Psoas muscle (tissue), 8 donors: ENCODE measurements around the gene PRPF8. TPM values are rescaled to one million over a fixed set of nuclear protein-coding genes. Genes with fewer than 3 reads are reported as not detected.

Source experiments
- ATAC-seq, 4 donors: fragments of 200-7000 bp; cut with Tn5 transposase; one replicate each; pipeline ENCODE4 v1.9.1; 2020; ENCODE audit warnings: moderate library complexity in 3 of 4, mild to moderate bottlenecking in 2 of 4
- DNase-seq, 2 donors: peaks; one replicate each; pipeline ENCODE4 v3.0.0-alpha.2; 2020
- H3K27ac ChIP-seq: fragments of 200-600 bp; one replicate; pipeline ENCODE4 v1.8.0; 2022
- H3K27me3 ChIP-seq, 3 donors: fragments of 200-600 bp in 1 of 3; one replicate each; pipeline versions ENCODE4 v1.6.1 to v1.8.0; 2013 to 2022; ENCODE audit warnings: low read length in 2 of 3, mild to moderate bottlenecking in 2 of 3, moderate library complexity in 1 of 3; ENCODE audit not compliant: insufficient read depth in 3 of 3
- H3K36me3 ChIP-seq, 2 donors: fragments of 200-600 bp in 1 of 2; one replicate each; pipeline versions ENCODE4 v1.6.1 to v1.8.0; 2013 to 2022; ENCODE audit warnings: low read depth in 1 of 2, mild to moderate bottlenecking in 1 of 2, moderate library complexity in 1 of 2; ENCODE audit not compliant: insufficient read depth in 1 of 2
- H3K4me1 ChIP-seq: fragments of 200-600 bp; one replicate; pipeline ENCODE4 v1.8.0; 2022
- H3K4me3 ChIP-seq: fragments of 200-600 bp; one replicate; pipeline ENCODE4 v1.8.0; 2022; ENCODE audit warnings: mild to moderate bottlenecking
- H3K9me3 ChIP-seq: fragments of 200-600 bp; one replicate; pipeline ENCODE4 v1.8.0; 2022
- WGBS, 3 donors: extraction: QIAGEN DNeasy Blood & Tissue Kit; methylation state at CpG; one replicate each; pipeline versions ENCODE4 v1.1.6 to v1.1.7; 2013; 5-methylcytosine and 5-hydroxymethylcytosine counted together
- intact Hi-C, 2 donors: fragments of 100-400 bp; cut with DNase I; formaldehyde crosslinking; loops; one replicate each; pipeline versions ENCODE4 v1.11.0 to v1.14.2; 2022
- polyA plus RNA-seq, 3 donors: library from polyadenylated mRNA; stranded (reverse); fragments of 200-250 nt; gene quantifications; one replicate each; pipeline ENCODE4 v1.2.3, GENCODE V29; 2013
- total RNA-seq, 4 donors: library from RNA; stranded (reverse); fragmentation: NEBNext Ultra II Directional in 2 of 4; extraction: Animal tissue kit (Norgen Biotek cat#: 25700) in 2 of 4; gene quantifications; one replicate each; pipeline versions ENCODE4 v1.2.1 to v1.2.4, GENCODE V29; 2021 to 2023
- TF ChIP-seq, protein P1 (sequence below): fragments of 200-600 bp; IDR thresholded peaks from one replicate; pipeline ENCODE4 v1.8.0; 2022; ENCODE audit warnings: antibody characterized with exemption
- donor health status: healthy with polysubstance abuse.
- donor health status: DM: no; HTN: no; CAD: no; lungs with moderate emphysema.
- donor health status: Bipolar disorder and iron deficiency.
- donor health status: healthy.
- donor health status: DM: yes; HTN: yes; CAD: no.
- donor health status: DM: no; HTN: no; CAD: no.
- donor health status: DM: no; HTN: no; CAD: no.
- donor health status: DM: yes; HTN: yes; CAD: no.

PRPF8 gene
- total and polyA plus RNA-seq, 7 donors, result 84.8 to 305 (median 218) TPM

DNA sequence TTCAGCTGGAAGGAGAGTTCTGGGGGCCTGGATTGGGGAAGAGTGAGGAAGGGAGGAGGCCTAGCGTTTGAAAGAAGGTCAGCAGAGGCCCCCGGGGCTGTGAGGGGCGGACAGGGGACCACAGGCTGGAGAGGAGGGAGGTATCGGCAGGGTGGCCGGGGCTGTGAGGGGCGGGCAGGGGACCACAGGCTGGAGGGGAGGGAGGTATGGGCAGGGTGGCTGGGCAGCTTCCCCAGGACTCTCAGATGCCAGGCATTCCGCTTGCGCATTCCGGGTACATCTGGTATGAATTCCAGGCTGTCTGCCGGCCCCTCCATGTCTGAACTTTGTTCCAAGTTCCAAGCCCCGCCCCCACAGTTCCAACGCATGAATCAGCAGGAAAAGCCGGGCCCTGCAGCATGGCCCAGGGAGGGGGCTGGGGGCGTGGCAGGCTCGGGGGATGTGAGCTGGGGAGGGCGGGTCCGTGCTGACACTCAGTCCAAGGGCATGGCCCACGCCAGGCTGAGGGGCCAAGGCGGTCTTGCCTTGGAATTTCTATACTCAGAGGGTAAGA lies 29.8 kb upstream of the PRPF8 start:
- 2 to 4% (median 3%) methylated on average over 15 to 19 of the region's 19 CpGs for WGBS, 3 donors
- TF ChIP-seq, protein P1, sequence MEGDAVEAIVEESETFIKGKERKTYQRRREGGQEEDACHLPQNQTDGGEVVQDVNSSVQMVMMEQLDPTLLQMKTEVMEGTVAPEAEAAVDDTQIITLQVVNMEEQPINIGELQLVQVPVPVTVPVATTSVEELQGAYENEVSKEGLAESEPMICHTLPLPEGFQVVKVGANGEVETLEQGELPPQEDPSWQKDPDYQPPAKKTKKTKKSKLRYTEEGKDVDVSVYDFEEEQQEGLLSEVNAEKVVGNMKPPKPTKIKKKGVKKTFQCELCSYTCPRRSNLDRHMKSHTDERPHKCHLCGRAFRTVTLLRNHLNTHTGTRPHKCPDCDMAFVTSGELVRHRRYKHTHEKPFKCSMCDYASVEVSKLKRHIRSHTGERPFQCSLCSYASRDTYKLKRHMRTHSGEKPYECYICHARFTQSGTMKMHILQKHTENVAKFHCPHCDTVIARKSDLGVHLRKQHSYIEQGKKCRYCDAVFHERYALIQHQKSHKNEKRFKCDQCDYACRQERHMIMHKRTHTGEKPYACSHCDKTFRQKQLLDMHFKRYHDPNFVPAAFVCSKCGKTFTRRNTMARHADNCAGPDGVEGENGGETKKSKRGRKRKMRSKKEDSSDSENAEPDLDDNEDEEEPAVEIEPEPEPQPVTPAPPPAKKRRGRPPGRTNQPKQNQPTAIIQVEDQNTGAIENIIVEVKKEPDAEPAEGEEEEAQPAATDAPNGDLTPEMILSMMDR, result no peak
- intact Hi-C loops, result loop anchor here (2.0 to 5.0 kb wide), 2 partner anchors 37 to 68 kb away; no protein-coding TSS in a partner anchor
- peak overlapping the region; percentile 97 for H3K4me3 ChIP-seq
- ATAC-seq (peak; percentile 40 to 48 (median 42)), DNase-seq (peak; percentile 99)
- no peaks in the 10 kb centered on the region for H3K27me3 ChIP-seq
- H3K4me1 ChIP-seq, result peaks cover 52% of the 10 kb centered on the region
- H3K36me3 ChIP-seq, result peaks cover 3 to 35% of the 10 kb centered on the region in 2 donors
- H3K27ac ChIP-seq, result peak overlapping the region; percentile 100
- H3K9me3 ChIP-seq, result no peaks in the 10 kb centered on the region

DNA sequence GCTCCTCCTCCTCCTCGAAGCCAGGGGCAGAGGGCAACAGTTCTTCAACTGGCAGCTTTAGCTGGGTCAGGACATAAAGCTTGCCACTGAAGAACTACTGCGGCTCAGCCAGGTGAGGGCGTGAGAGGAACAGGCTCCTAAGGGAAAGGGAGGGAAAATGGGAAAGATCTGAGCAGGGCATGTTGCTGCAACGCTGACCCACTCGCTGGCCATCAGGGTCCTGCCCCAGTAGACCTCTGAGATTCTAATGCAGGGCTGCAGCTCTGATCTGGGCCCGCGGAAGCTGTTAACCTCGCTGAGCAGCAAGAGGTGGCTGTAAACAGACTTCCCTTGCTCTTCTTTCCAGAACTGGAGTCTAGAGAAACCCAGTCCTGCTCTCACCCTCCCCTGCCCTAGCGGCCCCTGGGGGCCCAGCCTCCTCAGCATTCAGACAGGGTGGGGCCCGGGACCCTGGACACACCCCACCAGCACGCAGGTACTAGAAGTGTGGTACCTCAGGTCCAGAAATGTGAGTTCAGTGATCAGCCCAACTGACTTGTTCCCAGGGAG lies 29.3 kb upstream of the PRPF8 start:
- ATAC-seq (no peak), DNase-seq (peak in 1 of 2 donors; percentile 62)
- Histone ChIP-seq H3K27ac (peak overlapping the region; percentile 100), H3K4me3 (peak overlapping the region; percentile 97), H3K27me3 (no peaks in the 10 kb centered on the region), H3K36me3 (peaks cover 3 to 35% of the 10 kb centered on the region in 2 donors), H3K9me3 (no peaks in the 10 kb centered on the region), H3K4me1 (peaks cover 50% of the 10 kb centered on the region)
- TF ChIP-seq, protein P1, result peak; percentile 29
- intact Hi-C loops, result loop anchor here (2.0 to 5.0 kb wide), 2 partner anchors 37 to 69 kb away; no protein-coding TSS in a partner anchor
- WGBS, 3 donors, result 9 to 12% (median 11%) methylated on average over 11 of the region's 11 CpGs

DNA sequence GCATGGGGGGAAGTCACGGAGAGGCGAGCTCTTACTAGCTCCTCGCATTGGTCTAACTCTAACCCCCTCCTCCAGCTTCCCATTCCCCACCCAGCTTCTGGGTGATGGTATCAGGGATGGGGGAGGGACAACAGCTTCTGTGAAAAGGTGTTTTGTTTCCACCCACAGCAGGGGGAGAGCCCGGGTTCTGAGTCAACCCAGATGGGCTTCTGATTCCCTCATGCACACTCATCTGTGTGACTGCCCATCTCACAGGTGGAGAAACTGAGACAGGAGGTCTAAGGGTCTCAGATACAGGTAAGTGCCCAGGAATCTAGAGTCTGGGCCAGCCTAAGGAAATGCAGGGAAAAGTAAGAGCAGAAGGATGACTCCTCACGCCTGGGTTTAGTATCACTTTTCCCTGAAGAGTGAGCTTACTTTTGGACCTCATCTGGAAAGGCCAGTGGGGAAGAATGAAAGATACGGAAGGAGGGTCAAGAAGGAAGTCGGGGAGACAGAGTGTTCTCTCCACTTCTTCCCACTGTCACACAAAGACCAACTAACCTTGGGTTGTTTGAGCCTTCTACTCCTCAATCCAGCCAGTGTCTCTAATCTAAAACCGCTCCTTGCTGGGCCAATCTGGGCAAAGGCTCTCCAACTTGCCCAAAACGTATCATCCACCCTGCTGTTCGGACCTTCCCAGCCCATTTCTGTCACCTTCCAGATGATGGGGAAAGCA lies 28.7 kb upstream of the PRPF8 start:
- no peaks in the 10 kb centered on the region for H3K27me3 ChIP-seq
- H3K36me3 ChIP-seq, result peaks cover 3 to 35% of the 10 kb centered on the region in 2 donors
- WGBS, 3 donors, result 45 to 68% (median 52%) methylated on average over 10 of the region's 10 CpGs
- H3K27ac ChIP-seq, result peak overlapping the region; percentile 100
- ATAC-seq (no peak), DNase-seq (peak in 1 of 2 donors; percentile 40)
- no peaks in the 10 kb centered on the region for H3K9me3 ChIP-seq
- intact Hi-C loops, result loop anchor here in 1 of 2 donors (5.0 kb wide), 1 partner anchor 36 kb away; no protein-coding TSS in a partner anchor
- TF ChIP-seq, protein P1, result no peak
- H3K4me3 ChIP-seq, result peak overlapping the region; percentile 97
- H3K4me1 ChIP-seq, result peaks cover 44% of the 10 kb centered on the region

DNA sequence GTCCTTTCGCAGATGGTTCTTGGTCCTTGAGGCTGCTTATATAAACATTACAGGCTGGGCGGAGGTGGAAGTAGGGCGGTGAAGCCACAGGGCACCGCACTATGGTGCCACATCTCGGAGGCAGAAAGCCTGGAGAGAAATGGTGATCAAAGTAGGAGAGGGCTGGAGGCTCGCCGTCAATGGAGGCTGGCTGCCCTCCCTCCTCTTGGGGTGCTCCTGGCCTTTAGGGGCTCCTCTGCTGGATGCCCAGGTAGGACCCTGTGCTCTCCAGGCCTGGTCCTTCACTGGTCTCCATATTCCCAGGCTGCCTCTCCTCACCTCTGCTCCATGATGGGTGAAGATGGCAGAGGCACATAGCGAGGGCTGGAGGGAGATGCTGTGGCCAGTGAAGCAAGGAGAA lies 27.6 kb upstream of the PRPF8 start:
- TF ChIP-seq, protein P1, result no peak
- peak overlapping the region; percentile 44 for H3K27ac ChIP-seq
- peak overlapping the region; percentile 97 for H3K4me3 ChIP-seq
- no peaks in the 10 kb centered on the region for H3K27me3 ChIP-seq
- 69 to 82% (median 76%) methylated on average over 8 of the region's 8 CpGs for WGBS, 3 donors
- peaks cover 37% of the 10 kb centered on the region for H3K4me1 ChIP-seq
- peak in 1 of 2 donors; percentile 39 for DNase-seq
- H3K9me3 ChIP-seq, result no peaks in the 10 kb centered on the region
- peaks cover 3 to 35% of the 10 kb centered on the region in 2 donors for H3K36me3 ChIP-seq
- ATAC-seq, result no peak
- intact Hi-C loops, result loop anchor here in 1 of 2 donors (5.0 kb wide), 1 partner anchor 35 kb away; no protein-coding TSS in a partner anchor
